K562 (cell line): ENCODE measurements around the gene NSUN3. TPM values are rescaled to one million over a fixed set of nuclear protein-coding genes. Genes with fewer than 3 reads are reported as not detected.

Experiments used
- BCL6 ChIP-seq: fragments of 250-450 bp; sonication (Bioruptor Pico); IDR thresholded peaks from 2 replicates; pipeline ENCODE4 v1.4.0; 2020
- BRD4 ChIP-seq: fragments of 200-600 bp; sonication (generic); IDR thresholded peaks from 2 replicates; pipeline ENCODE4 v1.6.1; 2017; ENCODE audit warnings: inconsistent platforms
- DPF2 ChIP-seq: fragments of 450-650 bp; IDR thresholded peaks from 2 replicates; pipeline ENCODE4 v1.6.1; 2016
- HOXB6 ChIP-seq: fragments of 250-450 bp; sonication (Bioruptor Pico); IDR thresholded peaks from 2 replicates; pipeline ENCODE4 v1.5.1; 2022; ENCODE audit warnings: mild to moderate bottlenecking, borderline replicate concordance
- LCOR ChIP-seq: sonication (generic); formaldehyde crosslinking; IDR thresholded peaks from 2 replicates; pipeline ENCODE4 v1.8.0; 2022; ENCODE audit warnings: mild to moderate bottlenecking, missing genetic modification reagents
- MAFG ChIP-seq: fragments of 450-650 bp; conservative IDR thresholded peaks from 2 replicates; pipeline ENCODE4 v1.6.1; 2016; ENCODE audit warnings: missing genetic modification characterization, missing compliant biosample characterization
- TAF7 ChIP-seq: fragments of 450-650 bp; IDR thresholded peaks from 2 replicates; pipeline ENCODE4 v1.6.1; 2016; ENCODE audit warnings: missing genetic modification characterization, missing compliant biosample characterization
- ZNF436 ChIP-seq: fragments of 250-450, 450-650 bp; sonication (Bioruptor Pico); formaldehyde crosslinking; IDR thresholded peaks from 2 replicates; pipeline ENCODE4 v1.7.0; 2020; ENCODE audit warnings: mild to moderate bottlenecking
- polyA plus RNA-seq, 8 experiments: library from polyadenylated mRNA; depleted of rRNA in 4 of 8; stranded (reverse) in 5 of 8; unstranded in 3 of 8; fragments of >200 nt; fragmentation: Nextera tagmentation in 2 of 8; fragmentation: Illumina TruSeq in 1 of 8; extraction: Ambion mirVana in 2 of 8; extraction: Trizol in 1 of 8; gene quantifications; 2 replicates each; pipeline versions ENCODE4 v1.2.1 to v1.2.3, GENCODE V29; 2011 to 2014; ENCODE audit warnings: inconsistent platforms in 1 of 8, missing spikeins in 1 of 8
- total RNA-seq, 7 experiments: library from RNA; depleted of rRNA in 6 of 7; stranded (reverse); fragments of >200 nt in 6 of 7; fragmentation: Illumina TruSeq in 2 of 7; extraction: Trizol in 2 of 7; gene quantifications; 2 replicates each; pipeline versions ENCODE4 v1.2.1 to v1.2.3, GENCODE V29; 2011 to 2021; ENCODE audit warnings: low replicate concordance in 1 of 7
- TF ChIP-seq, protein P1 (sequence below): IDR thresholded peaks from 2 replicates; pipeline ENCODE4 v1.6.1; 2012; ENCODE audit warnings: low read depth, low read length, improper control_type of control experiment, borderline replicate concordance
- TF ChIP-seq, protein P2 (sequence below): fragments of 450-650 bp; IDR thresholded peaks from 2 replicates; pipeline ENCODE4 v1.6.1; 2016; ENCODE audit warnings: missing biosample characterization, missing genetic modification characterization
- TF ChIP-seq, protein P3 (sequence below): fragments of 250-450 bp; sonication (Bioruptor Pico); IDR thresholded peaks from 2 replicates; pipeline ENCODE4 v1.6.1; 2021; ENCODE audit warnings: mild to moderate bottlenecking
- TF ChIP-seq, protein P4 (sequence below): fragments of 450-650 bp; IDR thresholded peaks from 2 replicates; pipeline ENCODE4 v1.6.1; 2016; ENCODE audit warnings: mild to moderate bottlenecking, moderate library complexity

NSUN3 gene
- total and polyA plus RNA-seq, 9 of the 15 experiments (the other 6 are each of a cell fraction or from before 2014, with no cell fraction given): 4.4 to 12.3 (median 7.6) TPM

DNA sequence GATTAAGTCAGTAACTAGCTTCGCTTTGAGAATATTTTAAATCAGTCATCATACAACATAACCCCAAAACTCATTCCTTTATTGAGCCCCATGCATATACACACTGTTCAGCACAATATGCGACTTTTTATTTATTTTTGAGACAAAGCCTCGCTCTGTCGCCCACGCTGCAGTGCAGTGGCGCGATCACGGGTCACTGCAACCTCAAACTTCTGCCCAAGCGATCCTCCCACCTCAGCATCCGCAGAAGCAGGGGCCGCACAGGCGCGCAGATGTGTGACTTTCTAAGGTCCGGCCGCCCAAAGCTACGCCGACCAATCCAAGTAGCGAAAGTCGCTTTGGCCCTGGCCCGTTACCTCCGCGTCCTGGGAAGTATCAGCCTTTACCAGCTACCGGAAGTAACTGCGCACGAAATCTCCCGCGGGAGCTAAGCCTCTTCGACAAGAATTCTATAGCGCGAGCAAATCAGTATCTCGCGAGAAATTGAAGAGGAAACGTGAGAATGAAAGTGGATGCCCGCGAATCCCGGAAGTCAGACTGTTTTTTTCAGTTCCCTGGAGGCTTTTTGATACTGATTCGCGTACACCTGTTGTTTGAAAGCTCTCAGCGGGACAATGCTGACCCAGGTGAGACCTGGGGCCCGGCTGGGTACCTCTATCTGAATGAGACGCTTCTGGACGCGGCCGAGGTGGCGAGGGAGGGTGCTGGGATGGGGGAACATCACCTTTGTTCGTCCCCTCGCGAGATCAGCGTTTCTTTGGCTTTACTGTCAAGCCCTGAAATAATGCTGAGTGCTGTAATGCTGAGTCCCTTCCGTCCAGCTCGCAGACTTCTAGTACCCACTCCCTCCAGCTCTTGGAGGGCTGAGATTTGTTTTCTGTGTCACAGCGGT lies at the start of gene NSUN3, which contains the start of gene DHFR2 (continued):
- peak; percentile 98 for TF ChIP-seq LCOR (CRISPR knock-in tag)
- TF ChIP-seq DPF2: 0 out of 2 replicates have a peak, but pooled peaks have one; percentile 27
- TF ChIP-seq, protein P1, sequence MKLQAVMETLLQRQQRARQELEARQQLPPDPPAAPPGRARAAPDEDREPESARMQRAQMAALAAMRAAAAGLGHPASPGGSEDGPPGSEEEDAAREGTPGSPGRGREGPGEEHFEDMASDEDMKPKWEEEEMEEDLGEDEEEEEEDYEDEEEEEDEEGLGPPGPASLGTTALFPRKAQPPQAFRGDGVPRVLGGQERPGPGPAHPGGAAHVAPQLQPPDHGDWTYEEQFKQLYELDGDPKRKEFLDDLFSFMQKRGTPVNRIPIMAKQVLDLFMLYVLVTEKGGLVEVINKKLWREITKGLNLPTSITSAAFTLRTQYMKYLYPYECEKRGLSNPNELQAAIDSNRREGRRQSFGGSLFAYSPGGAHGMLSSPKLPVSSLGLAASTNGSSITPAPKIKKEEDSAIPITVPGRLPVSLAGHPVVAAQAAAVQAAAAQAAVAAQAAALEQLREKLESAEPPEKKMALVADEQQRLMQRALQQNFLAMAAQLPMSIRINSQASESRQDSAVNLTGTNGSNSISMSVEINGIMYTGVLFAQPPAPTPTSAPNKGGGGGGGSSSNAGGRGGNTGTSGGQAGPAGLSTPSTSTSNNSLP: 0 out of 2 replicates have a peak, but pooled peaks have one; percentile 10
- TF ChIP-seq, protein P2, sequence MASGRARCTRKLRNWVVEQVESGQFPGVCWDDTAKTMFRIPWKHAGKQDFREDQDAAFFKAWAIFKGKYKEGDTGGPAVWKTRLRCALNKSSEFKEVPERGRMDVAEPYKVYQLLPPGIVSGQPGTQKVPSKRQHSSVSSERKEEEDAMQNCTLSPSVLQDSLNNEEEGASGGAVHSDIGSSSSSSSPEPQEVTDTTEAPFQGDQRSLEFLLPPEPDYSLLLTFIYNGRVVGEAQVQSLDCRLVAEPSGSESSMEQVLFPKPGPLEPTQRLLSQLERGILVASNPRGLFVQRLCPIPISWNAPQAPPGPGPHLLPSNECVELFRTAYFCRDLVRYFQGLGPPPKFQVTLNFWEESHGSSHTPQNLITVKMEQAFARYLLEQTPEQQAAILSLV (tag): no peak
- no peak for TF ChIP-seq BRD4
- TF ChIP-seq HOXB6 (CRISPR knock-in tag): no peak
- TF ChIP-seq BCL6 (CRISPR knock-in tag): no peak
- TF ChIP-seq, protein P3, sequence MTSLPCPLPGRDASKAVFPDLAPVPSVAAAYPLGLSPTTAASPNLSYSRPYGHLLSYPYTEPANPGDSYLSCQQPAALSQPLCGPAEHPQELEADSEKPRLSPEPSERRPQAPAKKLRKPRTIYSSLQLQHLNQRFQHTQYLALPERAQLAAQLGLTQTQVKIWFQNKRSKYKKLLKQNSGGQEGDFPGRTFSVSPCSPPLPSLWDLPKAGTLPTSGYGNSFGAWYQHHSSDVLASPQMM: no peak
- TF ChIP-seq MAFG (tag): peak; percentile 57
- no peak for TF ChIP-seq ZNF436 (CRISPR knock-in tag)
- TF ChIP-seq, protein P4, sequence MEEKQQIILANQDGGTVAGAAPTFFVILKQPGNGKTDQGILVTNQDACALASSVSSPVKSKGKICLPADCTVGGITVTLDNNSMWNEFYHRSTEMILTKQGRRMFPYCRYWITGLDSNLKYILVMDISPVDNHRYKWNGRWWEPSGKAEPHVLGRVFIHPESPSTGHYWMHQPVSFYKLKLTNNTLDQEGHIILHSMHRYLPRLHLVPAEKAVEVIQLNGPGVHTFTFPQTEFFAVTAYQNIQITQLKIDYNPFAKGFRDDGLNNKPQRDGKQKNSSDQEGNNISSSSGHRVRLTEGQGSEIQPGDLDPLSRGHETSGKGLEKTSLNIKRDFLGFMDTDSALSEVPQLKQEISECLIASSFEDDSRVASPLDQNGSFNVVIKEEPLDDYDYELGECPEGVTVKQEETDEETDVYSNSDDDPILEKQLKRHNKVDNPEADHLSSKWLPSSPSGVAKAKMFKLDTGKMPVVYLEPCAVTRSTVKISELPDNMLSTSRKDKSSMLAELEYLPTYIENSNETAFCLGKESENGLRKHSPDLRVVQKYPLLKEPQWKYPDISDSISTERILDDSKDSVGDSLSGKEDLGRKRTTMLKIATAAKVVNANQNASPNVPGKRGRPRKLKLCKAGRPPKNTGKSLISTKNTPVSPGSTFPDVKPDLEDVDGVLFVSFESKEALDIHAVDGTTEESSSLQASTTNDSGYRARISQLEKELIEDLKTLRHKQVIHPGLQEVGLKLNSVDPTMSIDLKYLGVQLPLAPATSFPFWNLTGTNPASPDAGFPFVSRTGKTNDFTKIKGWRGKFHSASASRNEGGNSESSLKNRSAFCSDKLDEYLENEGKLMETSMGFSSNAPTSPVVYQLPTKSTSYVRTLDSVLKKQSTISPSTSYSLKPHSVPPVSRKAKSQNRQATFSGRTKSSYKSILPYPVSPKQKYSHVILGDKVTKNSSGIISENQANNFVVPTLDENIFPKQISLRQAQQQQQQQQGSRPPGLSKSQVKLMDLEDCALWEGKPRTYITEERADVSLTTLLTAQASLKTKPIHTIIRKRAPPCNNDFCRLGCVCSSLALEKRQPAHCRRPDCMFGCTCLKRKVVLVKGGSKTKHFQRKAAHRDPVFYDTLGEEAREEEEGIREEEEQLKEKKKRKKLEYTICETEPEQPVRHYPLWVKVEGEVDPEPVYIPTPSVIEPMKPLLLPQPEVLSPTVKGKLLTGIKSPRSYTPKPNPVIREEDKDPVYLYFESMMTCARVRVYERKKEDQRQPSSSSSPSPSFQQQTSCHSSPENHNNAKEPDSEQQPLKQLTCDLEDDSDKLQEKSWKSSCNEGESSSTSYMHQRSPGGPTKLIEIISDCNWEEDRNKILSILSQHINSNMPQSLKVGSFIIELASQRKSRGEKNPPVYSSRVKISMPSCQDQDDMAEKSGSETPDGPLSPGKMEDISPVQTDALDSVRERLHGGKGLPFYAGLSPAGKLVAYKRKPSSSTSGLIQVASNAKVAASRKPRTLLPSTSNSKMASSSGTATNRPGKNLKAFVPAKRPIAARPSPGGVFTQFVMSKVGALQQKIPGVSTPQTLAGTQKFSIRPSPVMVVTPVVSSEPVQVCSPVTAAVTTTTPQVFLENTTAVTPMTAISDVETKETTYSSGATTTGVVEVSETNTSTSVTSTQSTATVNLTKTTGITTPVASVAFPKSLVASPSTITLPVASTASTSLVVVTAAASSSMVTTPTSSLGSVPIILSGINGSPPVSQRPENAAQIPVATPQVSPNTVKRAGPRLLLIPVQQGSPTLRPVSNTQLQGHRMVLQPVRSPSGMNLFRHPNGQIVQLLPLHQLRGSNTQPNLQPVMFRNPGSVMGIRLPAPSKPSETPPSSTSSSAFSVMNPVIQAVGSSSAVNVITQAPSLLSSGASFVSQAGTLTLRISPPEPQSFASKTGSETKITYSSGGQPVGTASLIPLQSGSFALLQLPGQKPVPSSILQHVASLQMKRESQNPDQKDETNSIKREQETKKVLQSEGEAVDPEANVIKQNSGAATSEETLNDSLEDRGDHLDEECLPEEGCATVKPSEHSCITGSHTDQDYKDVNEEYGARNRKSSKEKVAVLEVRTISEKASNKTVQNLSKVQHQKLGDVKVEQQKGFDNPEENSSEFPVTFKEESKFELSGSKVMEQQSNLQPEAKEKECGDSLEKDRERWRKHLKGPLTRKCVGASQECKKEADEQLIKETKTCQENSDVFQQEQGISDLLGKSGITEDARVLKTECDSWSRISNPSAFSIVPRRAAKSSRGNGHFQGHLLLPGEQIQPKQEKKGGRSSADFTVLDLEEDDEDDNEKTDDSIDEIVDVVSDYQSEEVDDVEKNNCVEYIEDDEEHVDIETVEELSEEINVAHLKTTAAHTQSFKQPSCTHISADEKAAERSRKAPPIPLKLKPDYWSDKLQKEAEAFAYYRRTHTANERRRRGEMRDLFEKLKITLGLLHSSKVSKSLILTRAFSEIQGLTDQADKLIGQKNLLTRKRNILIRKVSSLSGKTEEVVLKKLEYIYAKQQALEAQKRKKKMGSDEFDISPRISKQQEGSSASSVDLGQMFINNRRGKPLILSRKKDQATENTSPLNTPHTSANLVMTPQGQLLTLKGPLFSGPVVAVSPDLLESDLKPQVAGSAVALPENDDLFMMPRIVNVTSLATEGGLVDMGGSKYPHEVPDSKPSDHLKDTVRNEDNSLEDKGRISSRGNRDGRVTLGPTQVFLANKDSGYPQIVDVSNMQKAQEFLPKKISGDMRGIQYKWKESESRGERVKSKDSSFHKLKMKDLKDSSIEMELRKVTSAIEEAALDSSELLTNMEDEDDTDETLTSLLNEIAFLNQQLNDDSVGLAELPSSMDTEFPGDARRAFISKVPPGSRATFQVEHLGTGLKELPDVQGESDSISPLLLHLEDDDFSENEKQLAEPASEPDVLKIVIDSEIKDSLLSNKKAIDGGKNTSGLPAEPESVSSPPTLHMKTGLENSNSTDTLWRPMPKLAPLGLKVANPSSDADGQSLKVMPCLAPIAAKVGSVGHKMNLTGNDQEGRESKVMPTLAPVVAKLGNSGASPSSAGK: peak; percentile 52; the same call in 1 of the 2 replicates
- TF ChIP-seq TAF7: peak; percentile 34; the same call in 1 of the 2 replicates
